DMS153 (cell line): ENCODE results near the gene AGAP3.

ENCODE experiments used
- DNase-seq: peaks from one replicate; lab custom pipeline; 2025; lab: John Stamatoyannopoulos, UW

AGAP3 gene

DNA sequence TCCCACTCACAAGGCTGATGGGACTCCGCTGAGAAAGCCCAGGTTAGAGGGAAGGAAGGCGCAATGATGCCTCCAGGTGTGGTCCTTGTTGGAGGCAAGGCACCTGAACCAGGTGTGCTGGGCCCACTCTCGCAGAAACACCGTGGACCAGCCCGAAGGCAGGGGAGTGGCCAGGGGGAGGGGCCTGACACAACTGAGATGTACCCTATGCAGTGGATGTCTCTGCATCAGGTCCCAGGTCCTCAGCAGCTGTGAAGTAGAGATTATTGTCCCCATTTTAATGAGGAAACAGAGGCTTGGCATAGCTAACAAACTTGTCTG, 49.2 kb downstream of the AGAP3 start:
- no peak for DNase-seq

DNA sequence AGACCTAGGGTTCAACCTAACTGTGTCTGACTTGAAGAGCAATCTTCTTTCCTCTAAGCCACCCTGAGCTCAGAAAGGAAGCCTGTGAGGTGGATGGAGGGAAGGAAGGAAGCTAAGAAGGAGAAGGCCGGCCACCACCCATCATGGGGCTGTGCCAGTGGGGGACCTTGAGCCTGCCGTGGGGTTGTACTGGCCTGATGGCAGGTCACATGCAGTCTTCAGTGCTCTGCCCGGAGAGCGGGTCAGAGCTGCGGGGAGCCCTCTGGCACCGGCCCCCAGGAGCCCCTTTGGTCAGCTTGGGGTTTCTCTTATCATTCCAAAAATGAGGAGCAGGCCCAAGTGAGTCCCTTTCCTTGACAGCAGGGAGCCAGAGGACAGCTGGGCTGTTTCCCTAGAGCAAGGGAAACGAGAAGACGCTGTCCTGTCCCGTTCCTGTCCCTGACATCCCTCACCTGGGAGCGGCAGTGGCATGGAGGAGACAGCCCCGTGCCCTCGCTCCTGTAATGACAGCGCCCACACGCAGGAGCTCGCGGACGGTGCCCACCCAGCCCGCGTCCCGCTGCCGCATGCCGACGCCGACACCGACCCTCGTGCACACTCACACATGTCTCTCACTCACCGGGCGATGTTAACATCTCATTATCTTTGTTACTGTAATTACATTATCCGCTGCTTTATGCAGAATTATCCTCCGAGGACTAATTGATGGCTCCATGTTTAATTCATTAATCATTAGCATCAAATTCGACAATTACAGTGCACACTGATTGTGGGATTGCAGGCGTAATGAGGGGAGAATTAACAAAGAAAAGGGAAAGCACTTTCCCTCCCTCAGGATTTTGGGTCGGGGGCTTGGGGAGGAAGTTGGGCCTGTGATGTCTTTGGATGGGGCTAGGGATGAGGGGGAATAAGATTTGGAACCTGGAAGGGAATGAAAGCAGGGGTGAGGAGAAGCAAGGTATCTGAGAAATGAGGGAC, 49.9 kb downstream of the AGAP3 start:
- no peak for DNase-seq

DNA sequence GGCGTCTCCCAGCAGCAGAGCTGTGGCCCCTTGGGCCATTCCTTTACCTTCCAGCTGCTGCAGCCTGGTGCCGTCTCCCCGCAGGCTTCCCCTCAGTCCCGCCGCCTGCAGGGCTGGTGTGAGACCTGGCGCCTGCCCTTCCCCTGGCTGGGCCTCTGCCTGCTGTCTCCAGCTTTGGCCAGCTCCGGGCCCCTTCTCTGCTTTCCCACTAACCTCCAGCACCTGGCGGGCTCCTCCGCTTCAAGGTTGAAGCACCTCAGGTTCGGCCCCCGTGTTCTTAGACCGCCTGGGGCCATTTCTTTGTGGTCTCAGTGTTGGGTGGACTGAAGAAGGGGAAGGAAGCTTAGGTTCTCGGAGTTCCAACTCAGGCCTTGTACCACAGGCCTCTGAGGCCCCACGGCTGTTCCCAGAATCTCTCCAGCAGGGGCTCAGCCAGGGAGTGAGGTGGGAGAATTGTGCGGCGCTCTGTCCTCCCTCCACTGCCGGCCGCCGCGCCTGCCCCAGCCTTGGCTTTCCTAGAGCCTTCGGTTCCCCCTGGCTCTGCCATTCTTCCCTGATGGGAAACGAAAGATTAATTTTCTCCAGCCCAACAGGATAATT, 50.9 kb downstream of the AGAP3 start:
- no peak for DNase-seq

DNA sequence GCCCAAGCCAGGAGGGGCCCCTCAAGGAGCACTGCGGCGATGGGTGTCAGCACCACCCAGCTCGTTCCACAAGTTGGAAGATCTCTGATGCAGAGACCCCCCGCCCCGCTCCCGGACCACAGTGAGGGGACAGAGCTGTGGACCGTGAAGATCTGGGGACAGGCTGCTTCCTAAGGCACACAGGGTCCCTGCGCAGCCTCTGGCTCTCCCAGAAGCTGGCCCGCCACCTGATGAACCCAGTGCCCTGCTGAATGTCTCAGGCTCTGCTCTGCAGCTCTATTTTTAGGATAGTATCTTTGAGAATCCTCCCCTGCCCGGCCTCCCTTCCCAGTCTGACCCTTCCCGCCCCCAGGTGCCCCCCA, 51.5 kb downstream of the AGAP3 start:
- no peak for DNase-seq

DNA sequence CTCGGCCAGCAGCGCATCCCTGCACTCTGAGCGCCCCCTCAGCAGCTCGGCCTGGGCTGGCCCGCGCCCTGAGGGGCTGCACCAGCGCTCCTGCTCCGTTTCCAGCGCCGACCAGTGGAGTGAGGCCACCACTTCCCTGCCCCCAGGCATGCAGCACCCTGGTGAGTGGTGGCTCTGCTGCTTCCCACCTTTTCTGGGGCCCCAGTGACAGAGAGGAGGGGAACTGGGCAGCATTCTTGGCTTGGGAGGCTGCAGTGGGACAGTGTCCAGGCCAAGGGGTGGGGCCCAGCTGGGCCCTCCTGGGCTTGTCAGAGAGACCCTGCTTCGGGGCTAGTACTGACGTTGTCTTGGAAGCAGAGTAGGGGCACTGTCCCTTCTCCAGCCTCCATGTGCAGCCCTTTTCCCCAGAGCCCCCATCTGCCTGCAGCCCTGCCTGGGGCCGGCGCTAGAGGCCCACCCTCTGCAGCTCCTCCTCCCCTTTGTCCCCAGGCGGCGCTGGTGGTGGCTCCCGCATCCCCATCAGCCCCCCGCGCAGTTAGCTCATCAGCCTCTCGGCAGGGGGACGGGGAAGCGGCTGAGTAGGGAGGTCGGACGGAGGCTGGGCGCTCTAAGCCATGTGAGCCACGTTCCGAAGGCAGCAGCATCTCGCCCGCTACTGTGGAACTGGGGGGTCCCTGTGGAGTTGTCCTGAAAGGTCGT, 52.0 kb downstream of the AGAP3 start:
- DNase-seq = no peak

DNA sequence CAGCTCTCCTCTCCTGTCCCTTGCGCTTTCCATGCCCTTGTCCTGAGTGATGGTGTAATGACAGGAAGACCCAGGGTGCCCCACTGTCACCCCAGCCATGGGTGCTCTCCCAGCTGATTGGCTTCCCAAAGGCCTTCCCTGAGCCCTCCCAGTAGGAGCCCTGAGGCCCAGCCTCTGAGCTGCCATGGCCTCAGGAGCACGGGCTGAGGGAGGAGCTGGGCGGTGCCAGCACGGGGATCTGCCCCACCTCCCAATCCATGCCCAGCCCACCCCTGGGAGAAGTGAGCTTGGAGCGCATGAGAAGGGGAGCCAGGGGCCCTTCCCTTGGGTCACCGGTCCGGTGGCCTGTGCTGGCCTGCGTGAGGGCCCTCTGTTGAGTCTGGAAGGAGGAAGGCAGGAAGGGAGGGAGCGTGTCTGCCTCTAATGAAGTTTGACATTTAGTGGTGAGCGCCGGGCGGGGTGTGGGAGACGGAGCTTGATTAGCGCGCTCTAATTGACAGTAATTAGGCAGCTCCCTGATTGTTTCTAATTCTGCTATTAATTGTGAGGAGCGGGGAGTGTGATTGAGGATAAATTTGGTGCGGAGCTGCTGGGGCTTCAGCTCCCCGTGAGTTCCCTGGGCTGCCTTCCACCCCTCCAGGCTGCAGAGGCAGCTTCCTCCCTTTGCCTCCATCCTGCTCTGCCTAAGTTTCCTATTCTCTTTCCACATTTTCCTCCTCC, 53.0 kb downstream of the AGAP3 start:
- DNase-seq = no peak

DNA sequence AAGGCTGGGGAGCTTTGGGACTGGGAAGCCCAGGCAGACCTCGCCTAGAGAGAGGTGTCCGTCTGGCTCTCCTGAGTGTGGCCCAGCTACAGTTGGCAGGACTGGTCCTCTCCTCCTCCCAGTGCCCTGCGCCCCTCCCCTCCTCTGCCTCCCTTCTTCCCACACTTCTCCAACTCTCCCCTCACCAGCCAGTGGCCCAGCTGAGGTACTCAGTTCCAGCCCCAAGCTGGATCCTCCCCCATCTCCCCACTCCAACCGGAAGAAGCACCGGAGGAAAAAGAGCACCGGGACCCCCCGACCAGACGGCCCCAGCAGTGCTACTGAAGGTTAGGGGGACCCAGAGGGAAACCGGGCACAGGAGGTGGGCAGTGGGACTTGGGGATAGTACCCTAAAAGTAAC, 53.5 kb downstream of the AGAP3 start:
- DNase-seq = no peak

GRCh38 chr7:151140826-151141225, 54.6 kb downstream of the AGAP3 start:
- no peak for DNase-seq

- DNase-seq = no peak
These were observed 55.1 kb downstream of the AGAP3 start for GRCh38 chr7:151141311-151141854.

- no peak for DNase-seq
These were observed 55.8 kb downstream of the AGAP3 start for GRCh38 chr7:151141855-151142685.

DNA sequence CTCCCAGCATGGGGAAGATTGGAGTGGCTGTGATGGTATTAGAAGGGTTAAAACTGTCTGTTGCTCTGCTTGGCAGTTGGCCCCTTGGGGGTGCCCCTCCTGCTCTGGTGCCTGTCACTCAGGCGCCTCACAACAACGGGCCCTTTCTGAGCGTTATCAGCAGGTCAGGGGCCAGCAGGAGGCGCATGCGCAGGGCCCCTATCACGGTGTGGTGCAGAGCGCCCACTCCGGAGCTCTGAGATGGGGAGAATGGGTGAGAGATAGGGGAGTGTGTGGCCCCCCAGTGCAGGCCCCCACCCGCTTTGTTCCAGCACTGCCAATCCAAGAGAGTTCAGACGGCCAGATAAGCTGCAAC, 56.4 kb downstream of the AGAP3 start:
- no peak for DNase-seq

- no peak for DNase-seq
These were observed 57.2 kb downstream of the AGAP3 start for GRCh38 chr7:151143261-151144015.

DNA sequence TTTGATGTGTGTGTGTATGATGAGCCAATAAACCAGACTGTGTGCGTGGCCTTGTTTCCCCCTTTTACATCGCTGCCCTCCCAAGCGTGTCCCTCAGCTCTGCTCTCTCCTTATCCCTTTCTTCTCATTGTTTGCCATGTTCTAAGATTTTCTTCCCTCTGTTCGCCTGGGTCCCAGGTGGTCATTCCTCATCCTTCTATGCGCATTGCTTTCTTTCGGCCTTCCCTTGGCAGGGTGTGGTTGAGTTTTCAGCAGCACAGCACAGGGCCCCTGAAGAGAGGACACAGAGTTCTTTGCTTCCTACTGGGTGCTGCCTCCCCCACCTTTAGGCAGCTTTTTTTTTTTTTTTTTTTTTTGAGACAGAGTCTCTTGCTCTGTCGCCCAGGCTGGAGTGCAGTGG, 58.1 kb downstream of the AGAP3 start:
- DNase-seq = no peak

DNA sequence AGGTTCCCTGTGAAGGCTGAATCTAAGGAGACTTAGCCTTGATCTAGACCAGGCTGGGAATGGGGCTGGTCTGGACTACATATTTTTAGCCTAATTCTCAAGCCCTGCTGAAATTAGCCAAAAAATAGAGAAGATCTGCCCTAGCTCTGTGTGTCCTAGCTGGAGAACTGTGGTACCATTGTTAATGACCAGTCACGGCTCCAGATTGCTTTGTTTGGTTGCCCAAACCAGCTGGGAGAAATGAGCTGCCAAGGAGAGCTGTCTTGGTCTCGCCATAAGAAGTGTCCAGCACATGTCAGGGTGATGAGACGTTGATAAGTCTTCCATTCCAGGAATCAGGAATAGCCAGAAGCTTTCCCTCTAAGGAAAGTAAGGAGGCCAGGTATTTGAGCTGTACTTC, 60.5 kb downstream of the AGAP3 start:
- no peak for DNase-seq

- no peak for DNase-seq
These were observed 62.3 kb downstream of the AGAP3 start for GRCh38 chr7:151148319-151149259.

- no peak for DNase-seq
These were observed 64.1 kb downstream of the AGAP3 start for GRCh38 chr7:151150388-151150787.

DNA sequence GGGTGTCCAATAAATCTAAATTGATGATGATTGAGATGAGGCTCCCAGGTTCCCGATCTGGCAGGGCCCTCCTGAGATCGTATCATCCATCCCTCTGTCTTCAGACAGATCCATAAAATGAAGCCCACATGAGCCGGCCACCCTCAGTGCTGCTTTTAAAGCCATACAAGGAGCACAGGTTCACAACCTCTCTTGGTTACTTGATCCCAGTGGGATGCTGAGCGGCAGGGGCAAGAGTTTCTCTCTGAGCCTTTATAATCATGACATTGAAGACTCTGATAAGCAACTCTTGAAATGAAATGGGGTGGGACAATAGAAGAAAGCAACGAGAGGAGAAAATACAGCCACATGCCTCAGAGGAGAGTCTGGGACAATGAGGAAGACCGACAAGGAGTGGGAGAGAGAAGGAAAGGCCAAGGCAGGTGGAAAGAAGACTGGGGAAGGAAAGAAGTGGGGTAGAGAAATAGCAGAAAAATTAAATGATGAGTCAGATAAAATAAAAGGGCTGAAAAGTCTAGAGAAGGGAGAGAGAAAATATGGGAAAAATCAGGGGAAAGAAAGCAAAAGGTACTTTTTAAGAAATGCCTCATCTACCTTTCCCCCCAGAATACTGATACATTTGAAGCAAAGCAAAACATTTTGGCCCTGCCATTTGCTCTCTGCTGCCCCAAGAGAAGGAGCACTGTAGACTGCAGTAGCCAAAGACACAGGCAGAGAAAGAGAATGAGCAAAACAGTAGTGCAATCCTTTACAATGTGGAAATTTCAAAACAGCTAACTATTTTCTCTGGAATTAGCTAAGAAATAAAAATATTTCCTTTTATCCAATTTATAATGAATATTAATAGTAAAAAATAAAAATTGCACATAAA, 66.6 kb downstream of the AGAP3 start:
- no peak for DNase-seq

GRCh38 chr7:151157645-151158329, 71.5 kb downstream of the AGAP3 start:
- DNase-seq = no peak
